NCI-H748 (cell line): ENCODE data around the gene YWHAQ.

Experiments
- DNase-seq: peaks from one replicate; lab custom pipeline; 2025; ENCODE audit not compliant: unreplicated experiment; lab: John Stamatoyannopoulos, UW

Gene YWHAQ

GRCh38 chr2:9655441-9656269, 24.9 kb upstream of the YWHAQ start:
- no peak for DNase-seq

GRCh38 chr2:9654452-9655100, 23.8 kb upstream of the YWHAQ start:
- no peak for DNase-seq

GRCh38 chr2:9653485-9654271, 22.9 kb upstream of the YWHAQ start:
- DNase-seq = peak; percentile 46

- DNase-seq = peak; percentile 35
These were observed 22.2 kb upstream of the YWHAQ start for GRCh38 chr2:9652898-9653479.

- no peak for DNase-seq
These were observed 21.5 kb upstream of the YWHAQ start for GRCh38 chr2:9652267-9652666.

GRCh38 chr2:9650119-9650821, 19.5 kb upstream of the YWHAQ start:
- no peak for DNase-seq

GRCh38 chr2:9649261-9649660, 18.5 kb upstream of the YWHAQ start:
- no peak for DNase-seq

GRCh38 chr2:9648821-9649220, 18.0 kb upstream of the YWHAQ start:
- DNase-seq = peak; percentile 88

- DNase-seq = no peak
These were observed 17.1 kb upstream of the YWHAQ start for GRCh38 chr2:9647884-9648283.

GRCh38 chr2:9646196-9647030, 15.6 kb upstream of the YWHAQ start:
- no peak for DNase-seq

- DNase-seq = peak; percentile 91
These were observed 13.8 kb upstream of the YWHAQ start for GRCh38 chr2:9644603-9645002.

- no peak for DNase-seq
These were observed 13.2 kb upstream of the YWHAQ start for GRCh38 chr2:9644021-9644420.

GRCh38 chr2:9641641-9642040, 10.8 kb upstream of the YWHAQ start:
- DNase-seq = no peak

- DNase-seq = no peak
These were observed 9.8 kb upstream of the YWHAQ start for GRCh38 chr2:9640403-9641104.

GRCh38 chr2:9639740-9640343, 9.0 kb upstream of the YWHAQ start:
- no peak for DNase-seq

- DNase-seq = no peak
These were observed 8.3 kb upstream of the YWHAQ start for GRCh38 chr2:9639000-9639602.

GRCh38 chr2:9638532-9638931, 7.7 kb upstream of the YWHAQ start:
- DNase-seq = peak; percentile 50

- peak; percentile 35 for DNase-seq
These were observed 6.5 kb upstream of the YWHAQ start for GRCh38 chr2:9637330-9637729.
